Measurements from ENCODE around the gene KAZN.

- TF ChIP-seq CTBP1 (IDR thresholded peaks at IDR 0.05; ENCODE audit: borderline replicate concordance) (no peak), BHLHE40 (IDR thresholded peaks at IDR 0.05; ENCODE audit: borderline replicate concordance) (no peak), SUZ12 (IDR thresholded peaks at IDR 0.05) (no peak), TARDBP (IDR thresholded peaks at IDR 0.05) (no peak), FOXA1 (IDR thresholded peaks at IDR 0.05) (no peak), SP1 (IDR thresholded peaks at IDR 0.05) (no peak), FOXM1 (IDR thresholded peaks at IDR 0.05; ENCODE audit: borderline replicate concordance) (no peak), NFRKB (IDR thresholded peaks at IDR 0.05) (no peak), HDGF (IDR thresholded peaks at IDR 0.05; ENCODE audit: borderline replicate concordance) (no peak), ARNT (IDR thresholded peaks at IDR 0.05) (no peak), PKNOX1 (IDR thresholded peaks at IDR 0.05) (no peak), L3MBTL2 (conservative IDR thresholded peaks at IDR 0.05) (no peak), ELF4 (IDR thresholded peaks at IDR 0.05) (no peak)
These were observed 256.8 kb downstream of the KAZN start for GRCh38 chr1:14855268-14855667.

All from HEK293T (cell line).